Retinal pigment epithelial cell (primary cell): ENCODE data around the gene GSTO2.

ENCODE experiments used
- DNase-seq: peaks from one replicate; pipeline ENCODE4 v3.0.0-alpha.2; 2010; ENCODE audit warnings: low read depth
- H3K4me3 ChIP-seq: 2 replicates; pipeline ENCODE4 v1.5.1; 2011; ENCODE audit warnings: mild to moderate bottlenecking, low read length, control low read depth, moderate library complexity
- CTCF ChIP-seq: conservative IDR thresholded peaks from 2 replicates; pipeline ENCODE4 v1.5.1; 2011; ENCODE audit warnings: low read depth, low read length, control low read depth, inconsistent platforms

Gene GSTO2

GRCh38 chr10:104344219-104344618 is 75.2 kb downstream of the GSTO2 start:
- DNase-seq: no peak
- H3K4me3 ChIP-seq: no peak overlapping the region
- TF ChIP-seq CTCF: no peak

GRCh38 chr10:104345515-104345914 is 76.5 kb downstream of the GSTO2 start:
- no peak for DNase-seq
- no peak for TF ChIP-seq CTCF
- no peak overlapping the region for H3K4me3 ChIP-seq

GRCh38 chr10:104345941-104346340 is 77.0 kb downstream of the GSTO2 start:
- no peak for DNase-seq
- H3K4me3 ChIP-seq: no peak overlapping the region
- no peak for TF ChIP-seq CTCF

- H3K4me3 ChIP-seq: no peak overlapping the region
- DNase-seq: no peak
- no peak for TF ChIP-seq CTCF
Observed at GRCh38 chr10:104347295-104348045, 78.5 kb downstream of the GSTO2 start.

GRCh38 chr10:104348601-104349000 is 79.6 kb downstream of the GSTO2 start:
- no peak for DNase-seq
- no peak for TF ChIP-seq CTCF
- no peak overlapping the region for H3K4me3 ChIP-seq

GRCh38 chr10:104349623-104350126 is 80.7 kb downstream of the GSTO2 start:
- no peak for TF ChIP-seq CTCF
- no peak for DNase-seq
- no peak overlapping the region for H3K4me3 ChIP-seq

- peak; percentile 65 for TF ChIP-seq CTCF
- DNase-seq: no peak
- H3K4me3 ChIP-seq: no peak overlapping the region
Observed at GRCh38 chr10:104350127-104350635, 81.2 kb downstream of the GSTO2 start.
